Ascending aorta (tissue), 2 donors: ENCODE data around the gene PPP6R3. TPM values are rescaled to one million over a fixed set of nuclear protein-coding genes. Genes with fewer than 3 reads are reported as not detected.

Experiments used
- DNase-seq, 2 donors: peaks; one replicate each; pipeline ENCODE4 v3.0.0-alpha.2; 2019; ENCODE audit warnings: low spot score in 2 of 2
- H3K27ac ChIP-seq, 2 donors: fragments of 200-600 bp; sonication (generic); one replicate each; pipeline ENCODE4 v1.5.1; 2016 to 2017; ENCODE audit warnings: mild to moderate bottlenecking in 1 of 2
- H3K27me3 ChIP-seq: fragments of 200-600 bp; sonication (generic); one replicate; pipeline ENCODE4 v1.5.1; 2017
- H3K36me3 ChIP-seq, 2 donors: fragments of 200-600 bp; sonication (generic); one replicate each; pipeline ENCODE4 v1.5.1; 2016
- H3K4me1 ChIP-seq, 2 donors: fragments of 200-600 bp; sonication (generic); one replicate each; pipeline ENCODE4 v1.5.1; 2016 to 2017; ENCODE audit warnings: mild to moderate bottlenecking in 1 of 2
- H3K4me3 ChIP-seq, 2 donors: fragments of 200-600 bp; sonication (generic); one replicate each; pipeline ENCODE4 v1.5.1; 2016 to 2017; ENCODE audit warnings: mild to moderate bottlenecking in 1 of 2
- H3K9me3 ChIP-seq, 2 donors: fragments of 200-600 bp; sonication (generic); one replicate each; pipeline ENCODE4 v1.5.1; 2016
- CTCF ChIP-seq, 3 experiments: fragments of 200-600 bp in 2 of 3; fragments of 450-650 bp in 1 of 3; sonication (generic) in 2 of 3; IDR thresholded peaks; one replicate each; pipeline ENCODE4 v1.5.1; 2016 to 2019; ENCODE audit warnings: antibody characterized with exemption in 3 of 3, mild to moderate bottlenecking in 1 of 3, moderate library complexity in 1 of 3
- intact Hi-C: fragments of 100-400 bp; cut with DNase I; formaldehyde crosslinking; loops from one replicate; pipeline ENCODE4 v1.15.1; 2023
- total RNA-seq: library from RNA; depleted of rRNA; stranded (reverse); fragments of >200 nt; gene quantifications from one replicate; pipeline ENCODE4 v1.1.0, GENCODE V29; 2016

Gene PPP6R3
- total RNA-seq, 1 donor from 2014 or later, result 94.7 TPM

DNA sequence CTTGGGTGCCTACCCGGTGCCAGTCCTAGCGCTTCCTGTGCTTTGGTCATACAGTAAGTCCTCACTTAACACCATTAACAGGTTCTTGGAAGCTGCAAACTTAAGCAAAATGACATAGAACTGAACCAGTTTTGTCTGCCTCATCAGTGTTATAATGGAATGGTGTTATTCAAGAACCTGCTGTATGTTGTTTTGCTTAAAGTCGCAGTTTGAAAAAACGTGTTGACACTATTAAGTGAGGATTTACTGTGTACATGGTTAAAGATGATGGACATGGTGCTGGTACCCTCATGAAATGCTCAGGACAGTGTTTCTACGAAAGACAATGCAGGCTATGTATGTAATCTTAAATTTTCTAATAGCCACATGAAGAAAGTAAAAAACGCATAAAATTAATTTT is 41.3 kb downstream of the PPP6R3 start:
- intact Hi-C loops, result no loop called here
- Histone ChIP-seq H3K27ac (no peak overlapping the region), H3K27me3 (no peaks in the 10 kb centered on the region), H3K9me3 (no peaks in the 10 kb centered on the region), H3K4me1 (peaks cover 15 to 58% of the 10 kb centered on the region in 2 donors), H3K36me3 (no peaks in the 10 kb centered on the region), H3K4me3 (no peak overlapping the region)
- no peak for TF ChIP-seq CTCF (IDR thresholded peaks at IDR 0.05)
- DNase-seq, result no peak

- intact Hi-C loops, result no loop called here
- Histone ChIP-seq H3K27me3 (no peaks in the 10 kb centered on the region), H3K4me1 (peaks cover 15 to 60% of the 10 kb centered on the region in 2 donors)
Measured at GRCh38 chr11:68503251-68503687, 42.7 kb downstream of the PPP6R3 start.

GRCh38 chr11:68503792-68504191 is 43.2 kb downstream of the PPP6R3 start:
- peaks cover 15 to 60% of the 10 kb centered on the region in 2 donors for H3K4me1 ChIP-seq
- TF ChIP-seq CTCF (IDR thresholded peaks at IDR 0.05), result no peak
- H3K36me3 ChIP-seq, result no peaks in the 10 kb centered on the region
- DNase-seq, result no peak
- no peak overlapping the region for H3K27ac ChIP-seq
- intact Hi-C loops, result no loop called here
- no peaks in the 10 kb centered on the region for H3K9me3 ChIP-seq
- no peak overlapping the region for H3K4me3 ChIP-seq
- no peaks in the 10 kb centered on the region for H3K27me3 ChIP-seq

More at GRCh38 chr11:68503251-68503687, 42.7 kb downstream of the PPP6R3 start:
- H3K9me3 ChIP-seq, result no peaks in the 10 kb centered on the region
- no peak for TF ChIP-seq CTCF (IDR thresholded peaks at IDR 0.05)
- H3K36me3 ChIP-seq, result no peaks in the 10 kb centered on the region
- no peak overlapping the region for H3K4me3 ChIP-seq
- H3K27ac ChIP-seq, result no peak overlapping the region
- DNase-seq, result no peak

- Histone ChIP-seq H3K27ac (no peak overlapping the region), H3K4me1 (peaks cover 8 to 57% of the 10 kb centered on the region in 2 donors), H3K27me3 (no peaks in the 10 kb centered on the region), H3K36me3 (no peaks in the 10 kb centered on the region), H3K9me3 (no peaks in the 10 kb centered on the region), H3K4me3 (no peak overlapping the region)
- TF ChIP-seq CTCF (IDR thresholded peaks at IDR 0.05), result no peak
- intact Hi-C loops, result no loop called here
- DNase-seq, result no peak
Measured at GRCh38 chr11:68504432-68505066, 44.0 kb downstream of the PPP6R3 start.

DNA sequence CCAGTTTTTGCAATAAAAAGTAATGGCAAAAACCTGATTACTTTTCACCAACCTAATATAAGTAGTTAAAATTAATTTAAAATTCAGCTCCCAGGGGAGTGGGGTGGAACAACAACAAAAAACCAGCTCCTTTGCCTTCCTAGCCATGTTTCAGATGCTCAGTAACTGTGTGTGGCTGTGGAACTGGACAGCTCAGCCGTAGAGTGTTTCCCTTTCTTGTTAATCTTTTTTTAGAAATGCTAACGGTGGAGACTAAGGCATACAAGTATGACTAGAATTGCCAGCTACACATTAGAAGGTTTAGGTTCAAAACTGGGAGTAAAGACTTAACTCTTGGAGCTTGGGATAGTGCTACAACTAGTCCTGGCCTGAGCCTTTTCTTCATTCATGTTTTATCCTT is 45.0 kb downstream of the PPP6R3 start:
- Histone ChIP-seq H3K27me3 (no peaks in the 10 kb centered on the region), H3K36me3 (no peaks in the 10 kb centered on the region), H3K4me1 (peaks cover 7 to 49% of the 10 kb centered on the region in 2 donors), H3K4me3 (no peak overlapping the region), H3K9me3 (no peaks in the 10 kb centered on the region), H3K27ac (peak overlapping the region in 1 of 2 donors; percentile 0)
- no peak for DNase-seq
- no peak for TF ChIP-seq CTCF (IDR thresholded peaks at IDR 0.05)
- intact Hi-C loops, result no loop called here
